NCI-H774 (cell line): ENCODE data around the gene INPP4B.

Source experiments
- DNase-seq: peaks from one replicate; lab custom pipeline; 2025; lab: John Stamatoyannopoulos, UW

The INPP4B gene

DNA sequence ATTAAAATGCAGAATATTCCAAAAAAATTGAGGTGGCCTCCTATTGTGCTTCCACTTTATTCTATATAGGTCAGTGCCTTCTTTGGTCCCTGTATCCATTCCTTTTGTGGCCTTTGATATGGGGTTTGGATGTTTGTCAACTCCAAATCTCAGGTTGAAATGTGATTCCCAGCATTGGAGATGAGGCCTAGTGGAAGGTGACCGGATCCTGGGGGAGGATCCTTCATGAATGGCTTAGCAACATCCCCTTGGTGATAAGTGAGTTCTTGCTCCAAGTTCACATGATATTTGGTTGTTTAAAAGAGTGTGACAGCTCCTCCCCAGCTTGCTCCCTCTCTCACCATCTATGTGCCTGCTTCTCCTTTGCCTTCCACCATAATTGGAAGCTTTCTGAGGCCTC, 380.6 kb downstream of the INPP4B start:
- DNase-seq = no peak

DNA sequence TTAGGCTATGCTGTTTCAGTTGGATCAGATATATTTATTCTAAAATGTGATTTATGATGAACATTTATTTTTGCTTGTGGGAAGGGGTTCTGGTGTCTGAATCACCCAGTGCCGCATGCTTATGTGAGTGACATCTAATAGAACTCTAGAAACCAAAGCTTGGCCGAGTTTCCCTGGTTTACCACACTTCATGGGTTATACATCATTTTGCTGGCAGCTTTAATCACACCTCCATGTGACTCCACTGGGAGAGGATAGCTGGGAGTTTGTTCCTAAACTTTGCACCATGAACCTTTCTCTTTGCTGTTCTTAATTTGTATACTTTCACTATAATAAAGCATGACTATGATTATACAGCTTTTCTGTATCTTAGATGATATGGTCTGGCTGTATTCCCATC, 382.9 kb downstream of the INPP4B start:
- no peak for DNase-seq

DNA sequence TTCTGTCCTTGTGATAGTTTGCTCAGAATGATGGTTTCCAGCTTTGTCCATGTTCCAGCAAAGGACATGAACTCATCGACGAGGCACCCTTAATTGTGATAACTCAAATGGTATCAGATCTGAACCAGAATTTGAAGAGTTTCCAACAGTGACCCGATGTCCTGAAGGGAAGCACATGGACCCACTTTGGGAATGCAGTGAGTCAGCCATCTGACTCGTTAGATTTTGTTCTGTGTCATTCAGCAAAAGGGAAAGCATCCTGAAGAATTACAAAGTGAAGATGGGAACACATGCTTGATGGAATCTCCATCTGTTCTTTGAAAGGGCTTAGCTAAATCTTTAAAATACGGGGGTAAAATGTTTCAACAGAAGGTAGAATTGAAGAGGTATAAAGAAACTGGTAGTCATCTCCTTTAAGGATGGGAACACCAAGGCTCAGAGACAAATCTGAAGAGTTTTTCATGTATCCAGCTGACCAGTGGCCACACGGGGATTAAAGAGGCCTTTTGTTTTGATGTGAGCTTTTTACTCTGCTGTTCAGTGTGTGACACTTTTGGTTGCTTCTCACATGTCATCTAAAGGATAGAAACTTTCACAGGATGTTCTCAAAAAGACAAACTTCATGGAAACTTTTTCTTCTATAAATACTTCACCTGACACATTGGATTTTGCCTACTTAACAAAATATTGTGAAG, 393.8 kb downstream of the INPP4B start:
- no peak for DNase-seq

DNA sequence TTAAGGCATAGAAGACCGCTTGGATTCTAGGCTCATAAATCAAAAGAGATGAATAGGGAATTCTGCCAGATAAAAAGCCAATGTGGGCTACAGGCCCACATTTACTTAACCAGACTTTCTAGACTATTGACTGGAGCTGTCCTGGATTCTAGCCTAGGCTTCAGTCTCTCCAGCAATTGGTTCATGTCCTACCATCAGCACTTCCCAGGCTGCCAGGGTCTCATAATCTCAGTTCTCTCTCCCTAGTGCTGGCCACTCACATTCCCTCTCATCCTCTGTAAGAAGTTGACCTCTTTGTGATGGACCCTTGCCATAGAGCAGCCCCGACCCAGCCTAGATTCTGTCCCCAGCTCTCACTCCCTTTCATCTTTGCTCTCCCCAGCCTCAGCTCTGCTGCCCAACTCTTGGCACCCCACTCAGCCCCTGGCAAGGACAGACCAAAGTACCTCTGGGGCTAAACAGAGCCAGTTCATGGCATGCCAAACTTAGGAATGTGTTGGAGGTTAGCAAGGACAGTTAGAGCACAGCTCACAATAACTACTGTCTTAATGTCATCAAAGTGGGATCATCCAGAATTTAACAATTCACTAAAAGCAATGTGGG, 396.2 kb downstream of the INPP4B start:
- no peak for DNase-seq

DNA sequence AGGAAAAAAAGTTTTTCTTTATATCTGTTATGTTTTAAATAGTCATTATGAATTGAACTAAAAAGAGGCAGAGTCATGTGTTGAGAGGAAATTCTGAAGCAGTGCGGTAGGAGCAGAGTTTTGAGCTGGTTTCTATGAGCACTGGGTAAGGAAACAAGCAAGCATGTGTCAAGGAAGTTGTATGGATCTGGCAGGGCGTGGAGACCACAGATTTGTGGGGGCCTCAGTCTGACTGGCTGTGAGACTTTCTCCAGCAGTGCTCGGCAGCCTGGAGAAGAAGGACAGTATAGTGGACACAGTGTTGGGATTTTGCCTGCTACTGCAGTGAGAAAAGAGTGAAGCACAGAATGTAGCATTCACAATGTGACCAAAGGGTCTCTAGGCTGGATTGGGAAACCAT, 399.1 kb downstream of the INPP4B start:
- DNase-seq = no peak

DNA sequence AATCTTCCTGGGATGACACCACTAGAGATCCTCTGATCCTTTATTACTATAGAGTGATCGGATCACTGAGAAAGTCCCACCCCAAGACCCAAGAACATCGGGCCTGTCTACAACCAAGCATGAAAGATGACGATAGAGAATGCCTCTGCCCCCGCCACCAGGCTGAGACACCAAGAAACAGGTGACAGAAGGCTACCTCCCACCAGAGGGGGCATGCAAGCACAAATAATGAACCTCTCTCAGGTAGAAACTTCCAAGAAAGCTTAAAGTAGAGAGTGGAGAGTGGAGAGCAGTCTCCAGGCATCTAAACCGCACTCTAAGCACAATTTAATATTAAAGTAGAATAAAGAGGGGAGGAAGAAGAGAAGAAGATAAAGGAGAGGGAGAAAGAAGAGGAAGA, 402.6 kb downstream of the INPP4B start:
- no peak for DNase-seq

DNA sequence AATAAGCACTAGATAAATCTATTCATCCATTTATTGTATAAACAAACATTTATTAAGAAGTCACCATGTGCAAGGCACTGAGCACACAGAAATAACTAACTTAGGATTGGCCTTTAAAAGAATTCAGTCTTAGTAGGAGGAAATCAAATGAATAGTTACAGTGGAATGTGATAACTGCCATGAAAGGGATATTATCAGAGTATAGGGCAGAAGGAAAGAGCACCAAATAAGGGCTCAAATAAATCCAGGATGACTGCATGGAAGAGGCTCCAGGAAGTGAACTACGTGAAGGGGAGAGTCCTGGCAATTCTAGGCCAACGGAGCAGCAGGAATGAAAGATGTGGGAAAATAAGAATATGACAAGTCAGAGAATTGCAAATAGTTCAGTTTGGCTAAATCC, 406.0 kb downstream of the INPP4B start:
- DNase-seq = no peak

DNA sequence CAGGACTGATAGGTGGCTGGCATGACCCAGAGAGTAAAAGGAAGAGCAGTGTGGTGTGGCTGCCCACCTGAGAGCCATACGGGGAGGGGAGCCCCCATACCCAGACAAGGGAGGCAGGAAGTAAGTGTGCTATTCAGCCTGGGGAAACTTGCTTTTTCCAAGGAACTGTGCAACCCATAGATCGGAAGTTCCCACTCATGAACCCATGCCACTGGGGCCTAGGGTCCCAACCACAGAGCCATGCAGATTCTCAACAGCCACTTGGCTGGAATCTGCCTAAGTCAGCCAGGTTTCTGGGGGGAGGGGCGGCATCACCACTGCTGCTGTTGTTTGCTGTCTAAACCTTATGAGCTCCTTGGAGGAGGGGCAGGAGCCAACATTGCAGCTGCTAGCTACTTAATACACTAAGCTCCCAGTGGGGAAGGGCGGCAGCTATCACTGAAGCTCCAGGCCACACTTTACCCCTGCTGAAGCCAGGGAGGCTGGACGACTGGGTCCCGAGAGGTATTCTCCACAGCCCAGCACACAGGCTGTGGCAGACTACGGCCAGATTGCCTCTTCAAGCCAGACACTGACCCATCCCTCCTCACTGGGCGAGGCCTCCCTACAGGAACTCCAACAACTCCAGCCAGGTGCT, 410.4 kb downstream of the INPP4B start:
- peak; percentile 14 for DNase-seq

DNA sequence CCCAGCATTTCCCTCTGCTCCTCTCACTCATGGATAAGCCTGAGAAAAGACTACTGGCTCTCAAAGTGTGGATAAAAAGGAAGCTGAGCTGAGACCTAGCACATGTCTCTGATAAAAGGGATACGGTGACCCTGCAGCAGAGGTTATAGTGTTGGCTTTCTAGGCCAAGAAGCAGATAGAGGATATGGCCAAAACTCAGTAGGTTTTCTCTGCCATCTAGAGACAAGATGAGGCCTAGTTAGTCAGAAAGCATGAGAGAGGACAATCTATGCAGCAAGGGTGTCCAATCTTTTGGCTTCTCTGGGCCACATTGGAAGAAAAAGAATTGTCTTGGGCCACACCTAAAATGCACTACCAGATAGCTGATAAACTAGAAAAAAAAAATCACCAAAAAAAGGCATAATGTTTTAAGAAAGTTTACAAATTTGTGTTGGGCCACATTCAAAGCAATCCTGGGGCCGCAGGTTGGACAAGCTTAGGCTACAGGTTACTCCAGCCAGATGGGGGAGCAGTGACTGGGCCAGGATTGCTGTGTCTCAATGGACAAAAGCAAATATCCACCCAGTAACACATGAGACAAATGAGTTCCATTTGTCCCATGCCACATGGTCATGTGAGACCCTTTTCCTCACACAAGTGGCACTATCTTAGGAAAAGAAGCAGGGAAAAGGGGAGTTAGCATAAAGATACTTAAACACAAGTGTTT, 411.4 kb downstream of the INPP4B start:
- no peak for DNase-seq

DNA sequence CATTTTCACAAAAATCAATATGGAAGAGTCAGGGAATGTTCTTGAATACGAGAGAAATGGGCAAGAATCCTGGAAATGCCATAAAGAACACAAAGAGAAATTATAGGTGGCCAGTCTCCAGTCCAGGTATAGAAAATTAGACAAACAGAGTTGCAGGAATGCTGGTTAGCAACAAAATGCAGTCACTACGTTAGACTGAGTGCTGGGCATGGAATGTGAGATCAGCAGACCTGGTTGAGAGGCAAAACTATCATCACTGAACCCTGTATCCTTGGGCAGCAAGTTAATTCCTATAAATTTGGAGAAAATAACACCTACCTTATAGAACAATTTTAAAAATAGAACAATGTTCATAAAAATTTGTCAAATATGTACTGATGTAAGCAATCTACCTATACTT, 417.4 kb downstream of the INPP4B start:
- DNase-seq = no peak

DNA sequence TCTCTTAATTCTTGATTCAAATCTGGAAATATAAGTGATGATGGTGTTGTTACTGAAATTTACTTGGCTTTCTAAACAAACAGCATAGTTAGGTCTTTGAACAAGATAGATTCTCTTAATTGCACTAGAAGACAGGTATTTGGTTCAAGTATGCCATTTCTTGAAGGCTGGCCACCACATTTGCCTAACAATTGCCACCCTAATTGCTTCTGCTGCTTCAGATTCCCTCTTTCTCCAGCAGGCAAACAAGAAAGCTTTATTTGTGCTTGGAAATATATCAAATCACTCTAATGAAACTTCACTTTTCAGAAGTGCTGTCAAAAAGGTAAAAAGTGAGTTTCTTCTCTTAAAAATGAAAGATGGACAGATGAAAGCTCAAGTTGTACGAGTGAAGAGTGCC, 418.6 kb downstream of the INPP4B start:
- DNase-seq = no peak

DNA sequence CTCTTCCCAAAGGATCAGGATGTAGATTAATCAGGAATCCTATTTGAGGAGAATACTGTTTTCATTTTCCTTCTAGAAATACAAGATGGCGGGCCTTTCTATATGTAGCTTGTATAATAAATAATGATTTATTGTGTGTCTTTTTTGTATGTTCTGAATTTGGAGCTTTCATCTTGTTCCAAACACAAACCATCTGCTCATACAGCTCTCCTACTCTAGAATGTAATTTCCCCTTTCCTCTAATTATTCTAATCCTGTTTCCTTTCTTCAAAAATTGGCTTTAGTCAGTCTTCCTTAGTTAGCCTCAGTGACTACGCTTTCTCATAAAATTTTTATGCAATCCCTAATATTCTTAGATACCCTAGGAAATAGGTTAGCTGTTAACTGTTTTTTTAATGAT, 422.2 kb downstream of the INPP4B start:
- DNase-seq = no peak

DNA sequence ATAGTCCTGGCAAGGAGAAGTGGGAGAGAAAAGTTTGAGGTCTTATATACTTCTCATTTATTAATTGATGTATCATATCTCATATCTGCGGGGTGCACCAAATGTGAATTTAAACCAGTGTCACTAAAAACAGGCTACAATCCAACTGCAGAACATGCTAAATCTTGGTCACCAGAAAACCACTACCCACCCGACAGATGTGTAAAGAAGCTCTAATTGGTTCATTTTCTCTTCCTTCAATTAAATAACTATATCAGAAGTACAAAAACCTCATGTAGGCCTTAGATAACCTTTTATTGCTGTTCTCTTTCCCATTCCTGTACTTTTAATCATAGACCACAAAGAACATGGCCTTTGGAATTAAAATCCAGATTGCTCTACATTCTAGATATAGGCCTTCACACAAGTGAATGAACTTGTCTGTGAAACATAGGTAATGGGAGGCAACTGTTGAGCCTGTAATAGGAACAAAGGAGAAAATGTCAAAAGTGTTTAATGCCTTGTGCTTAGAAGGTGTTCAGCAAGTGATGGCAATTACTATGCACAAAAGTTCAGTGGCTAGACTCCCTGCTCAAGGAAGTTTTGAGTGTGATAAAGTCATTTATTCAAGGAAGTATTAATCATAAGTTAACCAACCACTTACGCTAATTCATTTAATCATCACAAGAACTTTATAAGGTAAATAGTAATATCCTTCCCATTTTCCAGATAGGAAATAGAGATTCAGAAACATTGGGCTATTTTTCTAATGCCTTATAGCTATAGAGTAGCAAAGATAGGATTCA, 425.6 kb downstream of the INPP4B start:
- DNase-seq = no peak

DNA sequence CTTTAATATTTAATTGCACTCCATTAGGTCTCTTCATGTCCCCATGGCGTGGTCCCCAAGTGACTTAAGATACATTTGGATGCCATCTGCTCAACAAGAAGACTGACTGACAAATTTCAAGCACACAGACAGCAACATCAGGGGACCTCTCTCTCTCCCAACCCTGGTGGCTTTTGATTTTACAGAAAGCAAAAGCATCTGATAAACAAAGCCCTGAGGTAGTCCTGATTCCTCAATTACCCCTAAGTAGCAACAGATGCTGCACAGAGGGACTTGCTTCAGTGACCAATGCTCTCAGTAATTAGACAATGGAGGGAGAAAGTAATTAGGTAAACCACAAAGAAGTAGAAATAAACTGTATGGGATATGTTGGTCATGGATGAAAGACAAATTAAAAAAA, 426.4 kb downstream of the INPP4B start:
- no peak for DNase-seq

DNA sequence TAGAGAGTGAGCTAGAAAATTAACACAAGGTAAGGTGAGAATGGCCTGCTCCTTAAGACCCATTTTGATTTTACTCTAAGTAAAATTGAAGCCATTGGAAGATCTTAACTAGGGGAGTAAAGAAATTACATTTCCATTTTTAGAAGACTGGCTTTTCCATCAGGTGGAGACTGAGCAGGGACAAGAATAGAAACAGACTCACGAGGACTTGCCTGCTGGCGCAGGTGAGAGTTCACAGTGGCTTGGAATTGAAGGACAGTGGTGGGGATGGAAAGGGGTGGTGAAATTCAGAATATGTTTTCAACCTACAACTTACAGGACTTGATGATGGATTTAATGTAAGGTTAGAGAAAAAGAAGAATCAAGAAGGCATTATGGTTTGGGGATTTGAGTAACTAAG, 427.4 kb downstream of the INPP4B start:
- no peak for DNase-seq

DNA sequence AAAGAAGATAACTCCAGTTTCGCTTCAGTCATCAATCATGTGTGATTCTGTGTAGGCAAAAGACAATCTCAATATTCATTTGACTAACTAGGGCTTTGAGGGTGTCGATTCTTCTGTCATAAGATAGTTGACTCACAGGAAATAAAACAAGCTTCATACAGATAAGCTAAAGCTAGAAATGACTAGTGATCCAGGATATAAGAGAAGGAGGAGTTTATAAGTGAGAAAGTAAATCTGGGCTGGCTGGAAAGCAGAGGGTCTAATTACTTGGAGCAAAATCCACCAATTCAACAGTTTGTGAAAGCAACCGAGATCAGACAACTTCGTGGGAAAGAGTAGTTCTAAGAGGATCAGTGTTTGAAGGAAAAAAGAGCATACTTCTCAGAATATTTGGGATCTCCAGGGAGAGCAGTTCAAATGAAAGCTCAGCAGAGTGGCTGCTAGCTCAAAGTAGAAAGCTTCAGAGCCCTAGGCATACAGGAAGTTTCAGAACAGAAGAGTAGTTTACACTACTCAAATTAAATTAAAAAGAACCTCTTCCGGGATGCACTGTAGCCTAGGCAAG, 429.3 kb downstream of the INPP4B start:
- no peak for DNase-seq

DNA sequence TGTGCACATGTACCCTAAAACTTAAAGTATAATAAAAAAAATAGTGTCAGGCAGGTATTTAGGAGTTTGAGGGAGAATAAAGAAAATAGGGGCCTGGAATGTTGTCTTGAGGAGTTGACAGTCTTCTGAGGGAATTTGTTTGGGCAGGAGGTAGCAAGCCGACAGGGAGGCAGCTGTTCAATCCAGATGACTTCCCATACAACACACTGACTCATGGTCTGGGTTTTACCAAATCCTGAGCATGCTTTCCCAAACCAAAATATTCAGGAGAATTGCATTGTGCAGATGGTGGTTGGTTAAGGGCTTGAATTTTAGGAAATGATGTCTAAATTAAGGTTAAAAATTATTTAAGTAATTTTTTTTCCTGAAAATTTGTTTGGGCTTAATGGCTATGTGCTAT, 430.0 kb downstream of the INPP4B start:
- no peak for DNase-seq

DNA sequence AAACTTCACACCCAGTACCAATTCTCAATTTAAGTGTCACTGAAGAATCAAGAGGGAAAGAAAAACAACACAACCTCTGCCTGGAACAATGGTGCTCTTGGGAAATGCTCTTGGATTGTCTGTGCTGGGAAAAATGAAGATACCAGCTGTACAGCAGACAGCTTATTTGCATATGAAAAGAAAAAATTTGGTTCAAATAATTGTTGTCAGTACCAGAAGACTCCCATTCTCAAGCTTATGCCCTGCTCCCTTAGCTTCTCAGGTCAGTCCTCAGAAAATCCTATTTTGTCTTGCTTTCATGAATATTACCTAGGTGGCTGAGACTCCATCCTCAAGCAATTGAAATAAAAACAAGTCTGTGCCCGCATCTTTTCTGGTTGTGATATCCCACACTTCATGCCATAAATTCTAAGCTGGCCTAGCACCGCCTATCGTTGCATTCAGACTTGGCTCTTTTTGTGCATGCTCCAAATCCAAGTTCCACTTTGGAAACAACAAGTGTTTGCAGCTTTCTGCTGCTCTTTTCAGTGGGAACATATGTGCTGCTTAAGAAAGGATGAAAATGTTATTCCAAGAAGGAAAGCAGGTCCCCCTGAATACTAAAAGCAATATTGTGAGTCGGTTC, 431.6 kb downstream of the INPP4B start:
- DNase-seq = no peak

DNA sequence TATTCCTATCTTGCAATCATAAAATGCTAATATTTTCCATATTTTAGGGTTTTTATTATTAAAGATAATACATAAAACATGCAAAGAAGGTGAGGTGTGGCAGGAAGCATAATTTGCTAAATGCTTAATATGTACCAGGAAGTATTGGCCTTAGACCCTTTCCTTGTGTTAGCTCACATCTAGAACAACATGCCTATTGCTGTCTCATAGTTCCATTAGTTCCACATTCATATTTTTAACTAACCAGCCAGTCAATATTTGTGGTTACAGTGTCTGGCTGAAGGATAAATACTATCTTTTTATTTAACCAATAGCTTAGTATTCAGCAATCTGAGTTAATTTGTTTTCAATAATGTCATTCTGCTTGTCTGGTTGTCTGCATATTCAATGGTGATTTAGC, 432.6 kb downstream of the INPP4B start:
- DNase-seq = no peak

DNA sequence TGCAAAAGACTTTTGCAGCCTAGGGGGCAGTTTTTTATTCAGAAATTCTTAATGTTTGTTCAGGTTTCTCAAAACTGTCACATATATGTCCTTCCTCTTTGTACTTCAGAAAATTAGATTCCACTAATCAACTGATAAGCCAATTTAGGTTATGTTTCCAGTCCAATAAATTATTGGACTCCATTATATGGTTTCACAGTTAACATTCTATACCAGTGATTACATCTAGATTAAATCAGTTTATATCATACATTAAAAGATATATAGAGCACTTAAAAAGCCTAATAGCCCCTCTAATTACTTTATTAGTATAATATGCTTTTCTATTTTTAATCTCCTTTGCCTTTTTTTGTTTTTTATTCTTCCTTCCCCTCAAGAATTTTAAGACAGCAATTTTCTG, 434.1 kb downstream of the INPP4B start:
- no peak for DNase-seq

DNA sequence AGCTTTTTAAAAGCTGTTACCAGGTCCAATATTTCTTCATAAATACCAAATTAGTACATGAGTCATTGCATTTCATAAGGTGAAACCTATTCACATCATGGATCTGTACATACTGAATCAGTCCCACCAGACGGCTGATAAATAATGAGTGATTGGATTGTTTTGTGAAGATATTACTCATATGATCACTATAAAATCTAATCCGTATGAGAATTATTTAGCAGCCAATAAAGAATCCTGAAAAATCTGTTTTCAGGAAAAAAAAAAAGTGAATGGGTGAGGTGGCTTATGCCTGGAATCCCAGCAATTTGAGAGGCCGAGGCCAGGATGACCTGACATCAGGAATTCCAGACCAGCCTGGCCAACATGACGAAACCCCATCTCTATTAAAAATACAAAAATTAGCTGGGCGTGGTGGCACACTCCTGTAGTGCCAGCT, 438.1 kb downstream of the INPP4B start:
- no peak for DNase-seq
